ENCODE measurements around the gene PLA2G2D.

DNA sequence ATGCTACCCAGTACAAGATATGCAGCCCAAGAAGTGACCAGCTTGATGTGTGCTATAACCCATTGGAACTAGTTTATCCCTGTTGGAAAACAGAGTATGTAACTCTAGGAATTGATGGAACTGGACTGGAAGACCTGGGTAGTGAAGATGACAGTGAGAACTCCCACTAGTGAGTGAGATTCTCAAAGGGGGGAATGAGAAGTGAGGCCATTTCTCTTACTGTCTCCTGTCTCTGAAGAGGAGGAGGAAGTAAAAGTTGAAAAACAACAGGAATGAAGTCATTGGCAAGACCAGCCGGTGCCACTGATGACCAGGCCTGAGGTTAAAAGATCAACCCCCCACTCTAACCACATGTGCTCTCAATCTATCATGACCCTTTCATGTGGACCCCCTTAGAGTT, 40.7 kb upstream of the PLA2G2D start:
- no peak for TF ChIP-seq SRF (IDR thresholded peaks at IDR 0.05; ENCODE audit: low read depth, low read length)
- no peak for TF ChIP-seq BRCA1 (IDR thresholded peaks at IDR 0.05; ENCODE audit: low read depth, low read length)
